ENCODE data around the gene TMC5.

DNA sequence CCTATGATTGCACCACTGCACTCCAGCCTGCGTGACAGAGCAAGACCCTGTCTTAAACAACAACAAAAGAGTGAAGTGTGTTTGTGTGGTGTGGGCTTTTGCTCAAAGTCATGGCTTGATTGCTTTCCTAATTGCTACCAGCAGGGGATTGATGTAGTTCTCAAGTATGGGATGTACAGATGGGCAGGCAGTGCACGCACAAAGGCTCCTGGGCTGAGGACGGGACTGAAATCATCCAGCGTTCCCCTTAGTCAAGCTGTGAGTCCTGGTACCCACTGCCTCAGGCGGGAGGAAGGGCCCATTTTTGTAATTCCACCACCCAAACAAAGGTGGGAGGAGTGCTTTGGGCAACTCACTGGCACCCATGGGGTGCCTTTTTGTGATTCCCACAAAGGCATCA lies 56.9 kb downstream of the TMC5 start:
- TF ChIP-seq, protein P1, sequence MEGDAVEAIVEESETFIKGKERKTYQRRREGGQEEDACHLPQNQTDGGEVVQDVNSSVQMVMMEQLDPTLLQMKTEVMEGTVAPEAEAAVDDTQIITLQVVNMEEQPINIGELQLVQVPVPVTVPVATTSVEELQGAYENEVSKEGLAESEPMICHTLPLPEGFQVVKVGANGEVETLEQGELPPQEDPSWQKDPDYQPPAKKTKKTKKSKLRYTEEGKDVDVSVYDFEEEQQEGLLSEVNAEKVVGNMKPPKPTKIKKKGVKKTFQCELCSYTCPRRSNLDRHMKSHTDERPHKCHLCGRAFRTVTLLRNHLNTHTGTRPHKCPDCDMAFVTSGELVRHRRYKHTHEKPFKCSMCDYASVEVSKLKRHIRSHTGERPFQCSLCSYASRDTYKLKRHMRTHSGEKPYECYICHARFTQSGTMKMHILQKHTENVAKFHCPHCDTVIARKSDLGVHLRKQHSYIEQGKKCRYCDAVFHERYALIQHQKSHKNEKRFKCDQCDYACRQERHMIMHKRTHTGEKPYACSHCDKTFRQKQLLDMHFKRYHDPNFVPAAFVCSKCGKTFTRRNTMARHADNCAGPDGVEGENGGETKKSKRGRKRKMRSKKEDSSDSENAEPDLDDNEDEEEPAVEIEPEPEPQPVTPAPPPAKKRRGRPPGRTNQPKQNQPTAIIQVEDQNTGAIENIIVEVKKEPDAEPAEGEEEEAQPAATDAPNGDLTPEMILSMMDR (IDR thresholded peaks at IDR 0.05; ENCODE audit: low read depth, low read length, poor library complexity, severe bottlenecking) = no peak
- no peak for TF ChIP-seq EZH2phosphoT487 (IDR thresholded peaks at IDR 0.05; ENCODE audit: borderline replicate concordance, low read length)

Measured in DOHH2 (cell line).